GM12801 (cell line): ENCODE data around the gene RPTOR.

Experiments used
- CTCF ChIP-seq: IDR thresholded peaks from one replicate; pipeline ENCODE4 v1.5.1; 2011; ENCODE audit warnings: control low read depth; ENCODE audit not compliant: insufficient read length; ENCODE audit errors: extremely low read depth

The RPTOR gene

DNA sequence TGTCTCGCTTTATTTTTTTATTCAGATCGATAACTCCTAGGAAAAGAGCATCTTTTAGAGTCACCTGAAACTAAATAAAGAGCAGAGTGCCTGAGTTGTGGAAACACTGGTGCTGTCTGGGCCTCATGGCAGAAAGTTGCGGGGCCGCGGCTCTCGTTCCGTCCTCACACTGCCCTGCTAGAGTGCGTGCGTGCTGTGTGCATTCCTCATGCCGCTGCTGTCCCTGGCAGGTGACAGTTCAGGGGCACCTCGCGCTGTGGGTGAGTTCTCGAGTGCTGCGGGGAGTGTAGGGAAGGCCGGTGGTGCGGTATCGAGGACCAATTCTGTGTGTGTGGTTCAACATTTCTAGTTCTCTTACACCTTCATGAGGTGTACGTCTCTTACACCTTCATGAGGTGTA lies 136.6 kb downstream of the RPTOR start:
- no peak for TF ChIP-seq CTCF

- no peak for TF ChIP-seq CTCF
These were observed 137.7 kb downstream of the RPTOR start for GRCh38 chr17:80682372-80682771.

DNA sequence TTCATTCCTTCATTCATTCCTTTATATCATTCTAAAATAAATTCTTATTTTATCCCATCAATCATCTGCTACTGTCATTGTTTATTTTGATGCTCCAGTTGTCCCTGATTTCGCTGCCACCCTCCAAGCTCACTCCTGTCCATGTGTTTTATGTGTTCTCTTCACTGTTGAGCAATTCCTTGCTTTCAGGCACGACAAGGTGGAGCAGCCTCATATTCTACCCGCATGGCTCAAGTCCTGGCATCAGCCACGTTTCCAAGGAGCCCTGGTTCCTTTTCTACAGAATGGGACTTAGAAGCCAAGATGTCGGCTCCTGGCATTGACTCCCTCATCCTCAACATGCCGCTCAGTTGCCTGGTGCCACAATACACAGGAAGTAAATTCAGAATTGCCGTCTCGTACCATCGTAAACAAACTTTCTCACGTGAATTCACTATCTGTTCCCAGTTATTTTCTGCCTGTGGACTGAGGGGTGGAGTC lies 139.0 kb downstream of the RPTOR start:
- no peak for TF ChIP-seq CTCF

GRCh38 chr17:80687839-80688238 lies 143.2 kb downstream of the RPTOR start:
- no peak for TF ChIP-seq CTCF

DNA sequence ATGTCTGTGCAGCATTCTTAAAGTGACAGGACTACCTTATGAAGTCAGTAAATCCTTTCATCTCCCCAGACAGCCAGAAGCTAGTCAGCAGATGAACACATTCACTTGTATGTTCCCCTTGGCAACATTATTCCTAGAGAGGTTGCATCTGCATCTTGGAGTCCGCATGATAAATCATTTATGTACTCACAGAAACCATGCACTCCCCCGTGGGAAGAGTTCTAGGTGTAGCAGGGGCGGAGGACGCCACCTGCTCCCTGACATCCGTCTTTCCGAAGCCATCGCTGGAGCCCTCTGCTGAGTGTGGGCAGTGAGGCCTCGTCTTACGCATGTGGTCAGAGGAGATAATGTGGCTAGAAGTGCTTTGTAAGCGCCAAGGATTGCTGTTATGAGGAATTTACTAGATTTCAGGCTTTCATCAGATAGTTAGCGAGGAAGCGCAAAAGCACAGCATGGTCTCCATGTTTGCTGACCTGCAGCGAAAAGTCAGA lies 144.5 kb downstream of the RPTOR start:
- TF ChIP-seq CTCF = no peak

DNA sequence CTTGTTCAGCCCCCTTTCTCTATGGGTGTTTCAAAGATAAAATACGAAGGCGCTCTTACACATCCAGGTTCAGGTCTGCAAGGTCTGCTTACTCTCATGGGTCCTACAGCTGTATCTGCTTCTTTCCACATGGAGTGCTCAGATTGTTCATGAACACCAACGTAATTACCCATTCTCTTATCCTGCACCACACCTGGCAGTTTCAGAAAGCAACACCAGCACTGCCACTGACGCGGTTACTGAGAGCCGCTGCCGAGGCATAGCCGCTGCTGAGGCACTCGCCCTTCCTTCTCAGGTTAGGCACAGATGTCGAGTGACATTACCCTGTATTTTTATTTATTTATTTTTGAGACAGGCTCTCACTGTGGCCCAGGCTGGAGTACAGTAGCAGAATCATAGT lies 147.1 kb downstream of the RPTOR start:
- no peak for TF ChIP-seq CTCF

- no peak for TF ChIP-seq CTCF
These were observed 148.4 kb downstream of the RPTOR start for GRCh38 chr17:80692931-80693467.

DNA sequence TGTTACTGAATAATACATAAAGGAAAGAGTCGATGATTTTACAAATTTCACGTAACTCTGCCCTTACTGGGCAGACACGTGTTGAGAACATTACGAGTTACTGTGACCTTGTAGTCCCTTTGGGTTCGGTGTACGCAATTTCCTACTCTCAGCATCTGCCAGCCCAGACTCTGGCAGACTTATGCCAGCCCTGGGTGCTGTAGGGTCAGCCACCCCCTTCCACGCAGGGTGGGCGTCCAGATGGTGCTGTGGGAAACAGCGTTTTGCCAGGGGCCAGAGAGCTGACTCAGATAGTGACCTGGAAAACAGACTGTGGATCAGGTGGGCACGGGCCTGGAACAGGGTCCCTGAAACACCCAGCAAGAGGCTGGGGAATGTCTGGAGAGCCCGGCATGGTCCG lies 148.9 kb downstream of the RPTOR start:
- TF ChIP-seq CTCF = no peak
